Spleen (tissue), 7 donors: ENCODE measurements around the gene RAD51B.
A peak's percentile ranks its signal among the peaks of the same experiment; 100 is the strongest.

Source experiments
- POLR2A ChIP-seq, 3 donors: fragments of 450-650 bp; IDR thresholded peaks; one replicate each; pipeline ENCODE4 v1.5.1; 2017; ENCODE audit warnings: antibody characterized with exemption in 3 of 3, mild to moderate bottlenecking in 1 of 3
- POLR2AphosphoS5 ChIP-seq, 3 donors: sonication (generic); formaldehyde crosslinking; IDR thresholded peaks; one replicate each; pipeline ENCODE4 v1.5.1; 2017; ENCODE audit warnings: antibody characterized with exemption in 3 of 3
- TF ChIP-seq, protein P1 (sequence below), 11 experiments: fragments of 200-600 bp in 7 of 11; fragments of 450-650 bp in 4 of 11; sonication (generic) in 4 of 11; IDR thresholded peaks in 8 of 11; conservative IDR thresholded peaks in 3 of 11; 1 replicate in 7 of 11; 2 replicates in 4 of 11; pipeline versions ENCODE4 v1.4.0 to v1.8.0; 2016 to 2021; ENCODE audit warnings: antibody characterized with exemption in 11 of 11, inconsistent platforms in 4 of 11, mild to moderate bottlenecking in 1 of 11
- donor health status: DM: no; HTN: no; CAD: no; lungs with moderate emphysema.
- donor health status: DM: no; HTN: no; CAD: no.
- donor health status: DM: no; HTN: no; CAD: no.

DNA sequence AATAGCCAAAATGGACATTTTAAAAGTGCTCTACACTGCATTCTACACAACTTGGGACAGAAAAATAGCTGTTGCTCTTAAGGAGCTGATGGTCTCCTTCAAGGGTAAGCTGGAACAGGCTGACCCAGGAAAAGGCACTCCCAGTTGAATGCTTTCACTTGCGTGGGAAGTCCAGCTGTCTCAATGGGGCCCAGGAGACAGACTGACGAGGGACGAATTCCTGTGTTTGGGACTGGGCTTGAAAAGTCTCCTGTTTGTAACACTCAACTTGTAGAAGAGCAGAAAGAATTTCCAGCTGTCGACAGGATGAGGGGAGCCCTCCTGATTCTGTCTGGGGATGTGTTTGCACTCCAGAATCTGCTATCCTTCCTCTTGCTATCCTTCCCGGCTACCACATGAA is 792.5 kb downstream of the RAD51B start:
- TF ChIP-seq, protein P1, sequence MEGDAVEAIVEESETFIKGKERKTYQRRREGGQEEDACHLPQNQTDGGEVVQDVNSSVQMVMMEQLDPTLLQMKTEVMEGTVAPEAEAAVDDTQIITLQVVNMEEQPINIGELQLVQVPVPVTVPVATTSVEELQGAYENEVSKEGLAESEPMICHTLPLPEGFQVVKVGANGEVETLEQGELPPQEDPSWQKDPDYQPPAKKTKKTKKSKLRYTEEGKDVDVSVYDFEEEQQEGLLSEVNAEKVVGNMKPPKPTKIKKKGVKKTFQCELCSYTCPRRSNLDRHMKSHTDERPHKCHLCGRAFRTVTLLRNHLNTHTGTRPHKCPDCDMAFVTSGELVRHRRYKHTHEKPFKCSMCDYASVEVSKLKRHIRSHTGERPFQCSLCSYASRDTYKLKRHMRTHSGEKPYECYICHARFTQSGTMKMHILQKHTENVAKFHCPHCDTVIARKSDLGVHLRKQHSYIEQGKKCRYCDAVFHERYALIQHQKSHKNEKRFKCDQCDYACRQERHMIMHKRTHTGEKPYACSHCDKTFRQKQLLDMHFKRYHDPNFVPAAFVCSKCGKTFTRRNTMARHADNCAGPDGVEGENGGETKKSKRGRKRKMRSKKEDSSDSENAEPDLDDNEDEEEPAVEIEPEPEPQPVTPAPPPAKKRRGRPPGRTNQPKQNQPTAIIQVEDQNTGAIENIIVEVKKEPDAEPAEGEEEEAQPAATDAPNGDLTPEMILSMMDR (IDR thresholded peaks at IDR 0.05 in 8 of 11, conservative IDR thresholded peaks at IDR 0.05 in 3 of 11) = no peak
- TF ChIP-seq POLR2A (IDR thresholded peaks at IDR 0.05) (no peak), POLR2AphosphoS5 (IDR thresholded peaks at IDR 0.05) (peak in 1 of 3 donors; percentile 11)
